ENCODE measurements around the gene HSD3B2.

DNA sequence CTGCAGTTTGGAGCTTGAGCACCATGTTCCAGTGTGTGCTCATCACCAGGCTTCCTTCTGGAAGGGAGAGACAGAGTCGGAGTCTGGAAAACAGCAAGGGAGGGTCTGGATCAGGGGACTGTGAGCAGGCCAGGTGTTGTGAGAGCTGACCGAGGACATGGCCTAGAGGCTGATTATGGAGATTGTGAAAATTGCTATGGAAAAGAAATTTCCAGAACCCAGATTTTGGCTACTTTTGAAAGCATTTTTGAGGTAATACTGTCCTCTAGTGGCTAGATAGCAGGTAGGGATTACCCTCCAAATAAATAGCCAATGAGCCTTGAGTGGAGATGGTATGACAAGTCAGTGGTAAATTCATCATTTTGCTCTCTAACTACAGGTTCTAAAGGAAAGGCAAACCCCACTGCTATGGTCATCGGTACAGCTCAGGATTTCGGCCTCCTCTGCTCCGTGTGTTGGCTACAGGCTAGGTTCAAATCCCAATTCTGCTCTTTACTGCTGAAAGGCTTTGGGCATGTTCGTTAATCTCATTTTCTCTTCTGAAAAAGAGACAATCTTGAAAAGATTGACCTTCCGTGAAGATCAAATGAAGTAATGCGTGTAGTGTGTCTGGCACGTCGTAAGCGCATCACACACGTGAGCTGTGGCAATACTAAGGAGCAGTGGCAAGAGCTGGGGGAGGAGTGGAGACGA lies 47.4 kb upstream of the HSD3B2 start:
- TF ChIP-seq CTCF (IDR thresholded peaks at IDR 0.05): peak; percentile 57 to 86 (median 71)
- no peak for TF ChIP-seq POLR2A (IDR thresholded peaks at IDR 0.05)
